HepG2 (cell line): ENCODE results near the gene OR2T34. TPM values are rescaled to one million over a fixed set of nuclear protein-coding genes. Genes with fewer than 3 reads are reported as not detected.

Experiments
- ATAC-seq: fragments of 200-7000 bp; cut with Tn5 transposase; 3 replicates; pipeline ENCODE4 v1.9.1; 2020; ENCODE audit warnings: mild to moderate bottlenecking, moderate library complexity
- BruUV-seq: library from RNA; stranded (reverse); fragments of 400-500 nt; replicated peaks from 2 replicates; lab custom pipeline; 2021; lab: Mats Ljungman, UMichigan
- CTCF ChIA-PET: fragments of 300-600 bp; formaldehyde crosslinking; extraction: SDS; loops from one replicate; lab custom pipeline; 2021; ENCODE audit warnings: low total read pairs, inconsistent platforms, low intra/inter-chr PET ratio; lab: Yijun Ruan, JAX
- POLR2A ChIA-PET: fragments of 350-600 bp; sonication (Branson Sonifier 250); formaldehyde crosslinking; loops from one replicate; lab custom pipeline; 2020; ENCODE audit warnings: antibody characterized with exemption, inconsistent platforms; lab: Yijun Ruan, JAX
- DNase-seq: peaks from one replicate; pipeline ENCODE4 v3.0.0-alpha.2; 2015; ENCODE audit warnings: low spot score
- FAIRE-seq: peaks from 3 replicates; lab custom pipeline; 2011; peaks lifted over from hg19 to GRCh38; lab: Jason Lieb, UNC
- H2AFZ ChIP-seq: one replicate; pipeline ENCODE4 v1.6.1; 2011; ENCODE audit warnings: low read length, inconsistent platforms
- H3K27ac ChIP-seq: fragments of 300-600 bp; 3 replicates; pipeline ENCODE4 v1.8.0; 2011; ENCODE audit warnings: mixed run types, mild to moderate bottlenecking, mixed read lengths, low read length, inconsistent platforms; ENCODE audit not compliant: insufficient read depth; ENCODE audit errors: extremely low read length
- H3K27me3 ChIP-seq, 2 experiments: fragments of 200-600 bp in 1 of 2; 2 replicates in 1 of 2; 3 replicates in 1 of 2; pipeline versions ENCODE4 v1.6.0 to v1.8.0; 2011; ENCODE audit warnings: low read length in 2 of 2, mild to moderate bottlenecking in 2 of 2, moderate library complexity in 2 of 2, inconsistent platforms in 1 of 2; ENCODE audit not compliant: insufficient read depth in 2 of 2, control insufficient read depth in 1 of 2
- H3K36me3 ChIP-seq, 2 experiments: fragments of 200-600 bp in 1 of 2; replicated peaks in 1 of 2; 2 replicates in 1 of 2; 3 replicates in 1 of 2; pipeline versions ENCODE4 v1.5.1 to v1.8.0; 2011; ENCODE audit warnings: low read length in 2 of 2, inconsistent platforms in 1 of 2; ENCODE audit not compliant: insufficient read depth in 2 of 2, control insufficient read depth in 1 of 2
- H3K4me1 ChIP-seq: 2 replicates; pipeline ENCODE4 v1.5.1; 2012; ENCODE audit warnings: low read length, inconsistent platforms; ENCODE audit not compliant: insufficient read depth
- H3K4me2 ChIP-seq: 2 replicates; pipeline ENCODE4 v1.6.0; 2011; ENCODE audit warnings: low read depth, low read length, inconsistent platforms
- H3K4me3 ChIP-seq, 3 experiments: fragments of 200-600 bp in 1 of 3; sonication (generic), shearing (Covaris generic) in 1 of 3; replicated peaks in 1 of 3; 2 replicates each; pipeline ENCODE4 v1.5.1; 2011 to 2016; ENCODE audit warnings: low read length in 3 of 3, inconsistent platforms in 2 of 3, low read depth in 2 of 3, mild to moderate bottlenecking in 2 of 3, control low read depth in 1 of 3, mixed read lengths in 1 of 3; ENCODE audit not compliant: insufficient read depth in 1 of 3
- H3K79me2 ChIP-seq: one replicate; pipeline ENCODE4 v1.6.1; 2011; ENCODE audit warnings: low read length, inconsistent platforms; ENCODE audit not compliant: insufficient read depth
- H3K9ac ChIP-seq: 2 replicates; pipeline ENCODE4 v1.6.0; 2011; ENCODE audit warnings: mild to moderate bottlenecking, low read depth, low read length, inconsistent platforms; ENCODE audit not compliant: insufficient read depth
- H3K9me3 ChIP-seq: 2 replicates; pipeline ENCODE4 v1.5.1; 2012; ENCODE audit warnings: mild to moderate bottlenecking, low read length
- H4K20me1 ChIP-seq: 2 replicates; pipeline ENCODE4 v1.6.0; 2011; ENCODE audit warnings: inconsistent platforms, mild to moderate bottlenecking, low read length, moderate library complexity; ENCODE audit not compliant: insufficient read depth
- AHR ChIP-seq: IDR thresholded peaks from 2 replicates; pipeline ENCODE4 v1.6.1; 2018; ENCODE audit warnings: missing genetic modification reagents, missing compliant biosample characterization
- BATF2 ChIP-seq: sonication (generic); formaldehyde crosslinking; IDR thresholded peaks from 2 replicates; pipeline ENCODE4 v1.8.0; 2022; ENCODE audit warnings: mild to moderate bottlenecking, missing genetic modification reagents, moderate library complexity
- CHCHD3 ChIP-seq: sonication (generic); formaldehyde crosslinking; IDR thresholded peaks from 2 replicates; pipeline ENCODE4 v1.8.0; 2022; ENCODE audit warnings: mild to moderate bottlenecking, missing genetic modification reagents, moderate library complexity
- ELF1 ChIP-seq: sonication (generic); formaldehyde crosslinking; IDR thresholded peaks from 2 replicates; pipeline ENCODE4 v1.4.0; 2020; ENCODE audit warnings: missing genetic modification reagents
- FIP1L1 ChIP-seq: fragments of 200-400 bp; formaldehyde crosslinking; IDR thresholded peaks from 2 replicates; pipeline ENCODE4 v1.6.1; 2018; ENCODE audit warnings: low read depth, mild to moderate bottlenecking, low read length, moderate library complexity, borderline replicate concordance; ENCODE audit not compliant: insufficient read depth
- FUBP1 ChIP-seq: sonication (generic); formaldehyde crosslinking; IDR thresholded peaks from 2 replicates; pipeline ENCODE4 v1.5.1; 2020; ENCODE audit warnings: missing genetic modification reagents, mild to moderate bottlenecking, borderline replicate concordance
- NFE2L1 ChIP-seq: sonication (generic); formaldehyde crosslinking; IDR thresholded peaks from 2 replicates; pipeline ENCODE4 v1.4.0; 2020; ENCODE audit warnings: missing genetic modification reagents, mild to moderate bottlenecking, borderline replicate concordance
- NR2F6 ChIP-seq, 2 experiments: IDR thresholded peaks; 2 replicates each; pipeline ENCODE4 v1.6.1; 2016; ENCODE audit warnings: antibody characterized with exemption in 1 of 2, mild to moderate bottlenecking in 1 of 2
- PAXIP1 ChIP-seq: sonication (generic); formaldehyde crosslinking; conservative IDR thresholded peaks from 2 replicates; pipeline ENCODE4 v1.4.0; 2020; ENCODE audit warnings: mild to moderate bottlenecking, missing genetic modification reagents, moderate library complexity
- PHF8 ChIP-seq: sonication (generic); formaldehyde crosslinking; IDR thresholded peaks from 2 replicates; pipeline ENCODE4 v1.5.0; 2020; ENCODE audit warnings: missing genetic modification reagents
- PREB ChIP-seq: sonication (generic); formaldehyde crosslinking; IDR thresholded peaks from 2 replicates; pipeline ENCODE4 v1.4.0; 2020; ENCODE audit warnings: missing genetic modification reagents
- RARG ChIP-seq: sonication (generic); formaldehyde crosslinking; IDR thresholded peaks from 2 replicates; pipeline ENCODE4 v1.4.0; 2020; ENCODE audit warnings: low read depth, mild to moderate bottlenecking, missing genetic modification reagents
- SRSF1 ChIP-seq: fragments of 200-400 bp; formaldehyde crosslinking; optimal IDR thresholded peaks from 2 replicates; pipeline ENCODE3; 2017; ENCODE audit warnings: mild to moderate bottlenecking, low read depth, low read length, moderate library complexity
- U2AF1 ChIP-seq: fragments of 200-400 bp; formaldehyde crosslinking; optimal IDR thresholded peaks from 2 replicates; pipeline ENCODE3; 2017; ENCODE audit warnings: mild to moderate bottlenecking, low read depth, low read length
- ZNF335 ChIP-seq: sonication (generic); formaldehyde crosslinking; IDR thresholded peaks from 2 replicates; pipeline ENCODE4 v1.4.0; 2020; ENCODE audit warnings: missing genetic modification reagents
- ZNF33B ChIP-seq: sonication (generic); formaldehyde crosslinking; IDR thresholded peaks from 2 replicates; pipeline ENCODE4 v1.5.1; 2020; ENCODE audit warnings: mild to moderate bottlenecking, missing genetic modification reagents
- ZNF652 ChIP-seq: IDR thresholded peaks from 2 replicates; pipeline ENCODE4 v1.6.1; 2016; ENCODE audit warnings: low read depth, borderline replicate concordance
- WGBS: methylation state at CpG from one replicate; pipeline ENCODE4 v1.1.6; 2017; ENCODE audit warnings: low lambda C conversion rate; 5-methylcytosine and 5-hydroxymethylcytosine counted together
- in situ Hi-C: cut with HindIII; loops from 2 replicates; pipeline ENCODE4 v1.10.0; 2017; ENCODE audit warnings: low pct_unique_long_range_greater_than_20kb; ENCODE audit not compliant: extremely low pct_ligation_motif_present
- intact Hi-C: fragments of 100-400 bp; cut with micrococcal nuclease; formaldehyde crosslinking; loops from one replicate; pipeline ENCODE4 v1.10.0; 2022; ENCODE audit not compliant: unreplicated experiment
- polyA plus RNA-seq, 8 experiments: library from polyadenylated mRNA; depleted of rRNA in 3 of 8; stranded (reverse) in 7 of 8; unstranded in 1 of 8; fragments of >200 nt; fragmentation: Illumina TruSeq in 4 of 8; extraction: Trizol in 4 of 8; gene quantifications; 2 replicates each; pipeline versions ENCODE4 v1.2.1 to v1.2.3, GENCODE V29; 2011 to 2016; ENCODE audit warnings: low read depth in 4 of 8, missing spikeins in 1 of 8, mixed read lengths in 1 of 8; ENCODE audit not compliant: insufficient read depth in 1 of 8
- total RNA-seq, 5 experiments: library from RNA; depleted of rRNA; stranded (reverse); fragments of >200 nt; fragmentation: Illumina TruSeq; extraction: Trizol; gene quantifications; 2 replicates each; pipeline ENCODE4 v1.2.3, GENCODE V29; 2016; ENCODE audit warnings: low read depth in 1 of 5

Gene OR2T34
- total and polyA plus RNA-seq, 2 of the 13 experiments (the other 11 are each of a cell fraction or from before 2014, with no cell fraction given), result not detected

- ChIA-PET CTCF (no interaction called here), POLR2A (no interaction called here)
- no peak overlapping the region for H3K27ac ChIP-seq
- no peak overlapping the region for H3K4me3 ChIP-seq
- no peaks in the 10 kb centered on the region for H3K4me1 ChIP-seq
- no peak overlapping the region for H3K4me2 ChIP-seq
- BruUV-seq, result no TSS peak
- H2AFZ ChIP-seq, result no peak overlapping the region
- under 1% methylated on average over 3 of the region's 3 CpGs for WGBS
- in situ Hi-C loops (no loop called here), intact Hi-C loops (no loop called here)
- ATAC-seq (no peak), DNase-seq (no peak), FAIRE-seq (no peak)
- no peaks in the 10 kb centered on the region for H3K36me3 ChIP-seq
- H3K79me2 ChIP-seq, result no peaks in the 10 kb centered on the region
- no peaks in the 10 kb centered on the region for H3K27me3 ChIP-seq
- H3K9ac ChIP-seq, result no peak overlapping the region
- H4K20me1 ChIP-seq, result no peaks in the 10 kb centered on the region
- no peaks in the 10 kb centered on the region for H3K9me3 ChIP-seq
- TF ChIP-seq FIP1L1, result no peak
- no peak for TF ChIP-seq BATF2 (CRISPR knock-in tag)
- TF ChIP-seq U2AF1, result no peak
- no peak for TF ChIP-seq ZNF335 (CRISPR knock-in tag)
- no peak for TF ChIP-seq CHCHD3 (CRISPR knock-in tag)
- no peak for TF ChIP-seq NFE2L1 (CRISPR knock-in tag)
- TF ChIP-seq AHR, result no peak
- no peak for TF ChIP-seq RARG (CRISPR knock-in tag)
- no peak for TF ChIP-seq ZNF33B
- no peak for TF ChIP-seq PREB
- no peak for TF ChIP-seq PHF8 (CRISPR knock-in tag)
- no peak for TF ChIP-seq ZNF652 (CRISPR knock-in tag)
- no peak for TF ChIP-seq PAXIP1 (CRISPR knock-in tag)
- TF ChIP-seq FUBP1 (CRISPR knock-in tag), result no peak
- TF ChIP-seq SRSF1, result no peak
- TF ChIP-seq ELF1 (CRISPR knock-in tag), result no peak
- no peak for TF ChIP-seq NR2F6 (IDR thresholded peaks at IDR 0.05)
- TF ChIP-seq NR2F6 (CRISPR knock-in tag; IDR thresholded peaks at IDR 0.05), result no peak
These were observed 35.7 kb upstream of the OR2T34 start for GRCh38 chr1:248610301-248610700.
